Natural killer cell (primary cell): ENCODE measurements around the gene CES1. TPM values are rescaled to one million over a fixed set of nuclear protein-coding genes. Genes with fewer than 3 reads are reported as not detected.
"Not testable (repeated sequence)": the region's sequence is repeated elsewhere in the genome, so short reads cannot be mapped to it uniquely, and the experiment has no call there.

Experiments
- ATAC-seq, 3 donors: fragments of 150-1000 bp in 2 of 3; fragments of 200-7000 bp in 1 of 3; cut with Tn5 transposase; 1 replicate in 1 of 3; 2 replicates in 2 of 3; pipeline ENCODE4 v1.10.0; 2021; ENCODE audit warnings: mild to moderate bottlenecking in 2 of 3, moderate library complexity in 2 of 3
- DNase-seq, 2 donors: peaks; one replicate each; pipeline versions ENCODE4 v3.0.0 to v3.0.0-alpha.2; 2013 to 2021; ENCODE audit warnings: mixed read lengths in 1 of 2
- H3K27ac ChIP-seq: one replicate; pipeline ENCODE4 v1.5.1; 2013; ENCODE audit warnings: mild to moderate bottlenecking, low read length
- H3K27me3 ChIP-seq: one replicate; pipeline ENCODE4 v1.6.1; 2013; ENCODE audit warnings: low read length; ENCODE audit not compliant: control insufficient read depth, insufficient read depth
- H3K36me3 ChIP-seq: one replicate; pipeline ENCODE4 v1.6.1; 2013; ENCODE audit warnings: low read length; ENCODE audit not compliant: control insufficient read depth, insufficient read depth
- H3K4me1 ChIP-seq: one replicate; pipeline ENCODE4 v1.6.1; 2013; ENCODE audit warnings: low read length; ENCODE audit not compliant: control insufficient read depth, insufficient read depth
- H3K4me3 ChIP-seq: one replicate; pipeline ENCODE4 v1.5.1; 2013; ENCODE audit warnings: low read length
- H3K9me3 ChIP-seq: one replicate; pipeline ENCODE4 v1.6.1; 2013; ENCODE audit warnings: low read length; ENCODE audit not compliant: control insufficient read depth, insufficient read depth
- H3K27ac Mint-ChIP-seq, 2 donors: one replicate each; pipeline ENCODE4 v1.8.0; 2022; ENCODE audit warnings: mild to moderate bottlenecking in 2 of 2, mixed read lengths in 2 of 2, moderate library complexity in 1 of 2
- H3K27me3 Mint-ChIP-seq, 2 donors: one replicate each; pipeline ENCODE4 v1.8.0; 2022; ENCODE audit warnings: low read depth in 2 of 2, mixed read lengths in 2 of 2
- H3K36me3 Mint-ChIP-seq: one replicate; pipeline ENCODE4 v1.8.0; 2022; ENCODE audit warnings: mixed read lengths
- H3K4me1 Mint-ChIP-seq, 2 donors: one replicate each; pipeline ENCODE4 v1.8.0; 2022; ENCODE audit warnings: mixed read lengths in 2 of 2
- H3K4me3 Mint-ChIP-seq: one replicate; pipeline ENCODE4 v1.8.0; 2022; ENCODE audit warnings: mild to moderate bottlenecking, moderate library complexity, mixed read lengths
- H3K9me3 Mint-ChIP-seq, 2 donors: one replicate each; pipeline ENCODE4 v1.8.0; 2022; ENCODE audit warnings: mixed read lengths in 2 of 2
- WGBS: methylation state at CpG from one replicate; pipeline ENCODE4 v1.1.7; 2013; ENCODE audit warnings: missing lambda C conversion rate; ENCODE audit not compliant: insufficient coverage; 5-methylcytosine and 5-hydroxymethylcytosine counted together
- intact Hi-C: fragments of 100-400 bp; cut with micrococcal nuclease; formaldehyde crosslinking; loops from one replicate; pipeline ENCODE4 v1.14.2; 2022
- total RNA-seq, 4 donors: library from RNA; stranded (reverse); fragments of 120-200 nt in 1 of 4; gene quantifications; one replicate each; pipeline versions ENCODE4 v1.2.3 to v1.2.4, GENCODE V29; 2013 to 2022
- TF ChIP-seq, protein P1 (sequence below): fragments of 200-600 bp; IDR thresholded peaks from one replicate; pipeline ENCODE4 v1.8.0; 2022; ENCODE audit warnings: antibody characterized with exemption

CES1 gene
- total RNA-seq, 3 donors from 2014 or later (not counting 1 experiment from before 2014, with no cell fraction given): 1.4 to 3.4 (median 1.7) TPM

DNA sequence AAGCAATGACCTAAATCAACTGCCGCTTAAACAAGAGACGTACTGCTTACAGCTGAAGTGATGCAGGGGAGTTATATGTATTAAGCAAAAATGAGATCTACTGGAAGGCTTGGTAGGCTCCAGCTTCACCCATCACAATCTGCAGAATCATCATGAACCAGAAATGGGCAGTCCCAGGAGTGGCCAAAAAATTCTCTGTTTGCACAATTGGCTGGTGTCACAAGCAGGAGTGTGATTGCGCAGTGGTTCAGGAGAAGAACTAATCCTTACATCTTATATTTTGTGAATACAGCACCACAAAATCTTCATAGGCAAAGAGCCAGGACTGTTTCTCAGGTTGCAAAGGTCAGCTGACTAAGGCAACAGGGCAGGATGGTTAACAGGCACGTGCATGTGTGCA, 75.9 kb downstream of the CES1 start:
- Mint-ChIP-seq H3K27ac (no peak overlapping the region), H3K36me3 (peaks cover 8% of the 10 kb centered on the region), H3K4me1 (peaks cover 25 to 29% of the 10 kb centered on the region in 2 donors), H3K9me3 (peaks cover 6 to 9% of the 10 kb centered on the region in 2 donors), H3K27me3 (peaks cover 14 to 17% of the 10 kb centered on the region in 2 donors), H3K4me3 (no peak overlapping the region)
- WGBS: 95% methylated on average over 4 of the region's 4 CpGs
- no peaks in the 10 kb centered on the region for H3K9me3 ChIP-seq
- no peak overlapping the region for H3K4me3 ChIP-seq
- intact Hi-C loops: no loop called here
- H3K27me3 ChIP-seq: no peaks in the 10 kb centered on the region
- H3K36me3 ChIP-seq: no peaks in the 10 kb centered on the region
- no peak for DNase-seq
- TF ChIP-seq, protein P1, sequence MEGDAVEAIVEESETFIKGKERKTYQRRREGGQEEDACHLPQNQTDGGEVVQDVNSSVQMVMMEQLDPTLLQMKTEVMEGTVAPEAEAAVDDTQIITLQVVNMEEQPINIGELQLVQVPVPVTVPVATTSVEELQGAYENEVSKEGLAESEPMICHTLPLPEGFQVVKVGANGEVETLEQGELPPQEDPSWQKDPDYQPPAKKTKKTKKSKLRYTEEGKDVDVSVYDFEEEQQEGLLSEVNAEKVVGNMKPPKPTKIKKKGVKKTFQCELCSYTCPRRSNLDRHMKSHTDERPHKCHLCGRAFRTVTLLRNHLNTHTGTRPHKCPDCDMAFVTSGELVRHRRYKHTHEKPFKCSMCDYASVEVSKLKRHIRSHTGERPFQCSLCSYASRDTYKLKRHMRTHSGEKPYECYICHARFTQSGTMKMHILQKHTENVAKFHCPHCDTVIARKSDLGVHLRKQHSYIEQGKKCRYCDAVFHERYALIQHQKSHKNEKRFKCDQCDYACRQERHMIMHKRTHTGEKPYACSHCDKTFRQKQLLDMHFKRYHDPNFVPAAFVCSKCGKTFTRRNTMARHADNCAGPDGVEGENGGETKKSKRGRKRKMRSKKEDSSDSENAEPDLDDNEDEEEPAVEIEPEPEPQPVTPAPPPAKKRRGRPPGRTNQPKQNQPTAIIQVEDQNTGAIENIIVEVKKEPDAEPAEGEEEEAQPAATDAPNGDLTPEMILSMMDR: no peak
- no peak overlapping the region for H3K27ac ChIP-seq
- no peak for ATAC-seq
- peaks cover 13% of the 10 kb centered on the region for H3K4me1 ChIP-seq

DNA sequence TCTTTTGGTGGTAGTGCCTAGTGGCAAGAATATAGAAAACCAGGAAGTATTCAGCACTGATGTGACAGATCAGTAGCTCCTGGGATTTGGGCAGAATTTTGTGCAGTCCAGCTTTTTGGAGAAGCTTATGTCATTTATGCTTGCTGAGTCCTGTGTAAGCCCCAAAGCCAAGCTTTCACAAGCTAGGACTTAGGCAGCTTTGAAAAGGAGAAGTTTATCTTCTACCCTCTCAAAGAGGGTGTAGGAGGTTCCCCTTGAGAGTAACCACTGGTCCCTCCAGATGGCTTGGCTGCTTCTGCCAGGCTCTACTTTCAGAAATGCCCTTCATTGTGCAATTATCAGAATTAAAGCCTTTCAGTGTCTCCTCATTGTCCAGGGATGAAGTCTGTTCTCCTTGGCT, 78.8 kb downstream of the CES1 start:
- DNase-seq (no peak), ATAC-seq (no peak)
- Histone ChIP-seq H3K27me3 (no peaks in the 10 kb centered on the region), H3K9me3 (no peaks in the 10 kb centered on the region), H3K4me1 (peaks cover 13% of the 10 kb centered on the region), H3K4me3 (no peak overlapping the region), H3K27ac (peak overlapping the region; percentile 45), H3K36me3 (no peaks in the 10 kb centered on the region)
- Mint-ChIP-seq H3K4me3 (peak overlapping the region; percentile 22), H3K9me3 (peaks cover 6 to 9% of the 10 kb centered on the region in 2 donors), H3K4me1 (peaks cover 25 to 29% of the 10 kb centered on the region in 2 donors), H3K27ac (peak overlapping the region; percentile 78 to 94), H3K36me3 (peaks cover 8% of the 10 kb centered on the region), H3K27me3 (peaks cover 4 to 9% of the 10 kb centered on the region in 2 donors)
- TF ChIP-seq, protein P1: no peak
- intact Hi-C loops: no loop called here

DNA sequence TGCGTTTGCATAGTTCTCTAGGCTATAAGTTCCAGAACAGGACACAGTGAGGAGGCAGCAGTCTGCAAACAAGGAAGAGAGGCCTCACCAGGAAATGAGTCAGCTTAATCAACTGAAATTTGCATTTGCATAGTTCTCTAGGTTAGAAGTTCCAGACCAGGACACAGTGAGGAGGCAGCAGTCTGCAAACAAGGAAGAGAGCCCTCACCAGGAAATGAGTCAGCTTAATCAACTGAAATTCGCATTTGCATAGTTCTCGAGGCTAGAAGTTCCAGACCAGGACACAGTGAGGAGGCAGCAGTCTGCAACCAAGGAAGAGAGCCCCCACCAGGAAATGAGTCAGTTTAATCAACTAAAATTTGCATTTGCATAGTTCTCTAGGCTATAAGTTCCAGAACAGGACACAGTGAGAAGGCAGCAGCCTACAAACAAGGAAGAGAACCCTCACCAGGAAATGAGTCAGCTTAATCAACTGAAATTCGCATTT, 79.7 kb downstream of the CES1 start:
- H3K9me3 Mint-ChIP-seq, H3K27me3 Mint-ChIP-seq, H3K4me3 ChIP-seq, ATAC-seq, H3K36me3 Mint-ChIP-seq, H3K27me3 ChIP-seq, intact Hi-C loops, H3K36me3 ChIP-seq, H3K9me3 ChIP-seq: not testable (repeated sequence)
- 29% methylated on average over 4 of the region's 4 CpGs for WGBS
- peak in 1 of 2 donors; percentile 24 for DNase-seq
- Histone ChIP-seq H3K4me1 (peaks cover 13% of the 10 kb centered on the region), H3K27ac (peak overlapping the region; percentile 45)
- H3K4me1 Mint-ChIP-seq: peaks cover 25 to 29% of the 10 kb centered on the region in 2 donors
- peak overlapping the region; percentile 78 to 94 for H3K27ac Mint-ChIP-seq
- peak overlapping the region; percentile 74 for H3K4me3 Mint-ChIP-seq

Other genes starting within 250 kb of the CES1 start
- gene SLC6A2, start 177.1 kb downstream of the CES1 start, total RNA-seq: not detected
- not detected for gene CES5A, start 42.3 kb upstream of the CES1 start, total RNA-seq